NOMO-1 treated with dmso at 0.1 percent for 144 hours (cell line): Measurements from ENCODE around the gene TECTB.
"Not testable (repeated sequence)": the region's sequence is repeated elsewhere in the genome, so short reads cannot be mapped to it uniquely, and the experiment has no call there.

Experiments
- DNase-seq: peaks from one replicate; lab custom pipeline; 2025; ENCODE audit not compliant: unreplicated experiment; lab: John Stamatoyannopoulos, UW

TECTB gene

DNA sequence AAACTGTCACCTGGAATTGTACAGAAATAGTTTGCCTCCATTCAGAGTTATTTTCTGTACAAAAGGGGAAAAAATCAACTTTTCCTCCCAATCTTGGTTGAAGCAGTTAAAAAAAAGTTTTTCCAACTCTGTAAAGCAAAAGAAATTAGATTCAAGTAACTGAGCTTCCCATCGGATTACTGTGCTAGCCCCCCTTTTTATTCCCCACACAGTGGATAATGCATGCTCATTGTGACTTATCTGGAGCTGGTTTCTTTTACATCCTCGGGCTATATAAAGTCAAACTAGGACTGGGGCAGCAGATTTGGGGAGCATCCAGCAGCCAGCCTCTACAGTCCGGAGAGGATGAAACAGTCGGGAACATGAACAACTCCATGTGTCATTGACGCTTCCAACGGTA is at the start of gene TECTB:
TECTB (plus strand) TSS at position 301 of the 400 bp plus-strand sequence. CDS start 335 bp downstream, outside the sequence.
- no peak for DNase-seq

DNA sequence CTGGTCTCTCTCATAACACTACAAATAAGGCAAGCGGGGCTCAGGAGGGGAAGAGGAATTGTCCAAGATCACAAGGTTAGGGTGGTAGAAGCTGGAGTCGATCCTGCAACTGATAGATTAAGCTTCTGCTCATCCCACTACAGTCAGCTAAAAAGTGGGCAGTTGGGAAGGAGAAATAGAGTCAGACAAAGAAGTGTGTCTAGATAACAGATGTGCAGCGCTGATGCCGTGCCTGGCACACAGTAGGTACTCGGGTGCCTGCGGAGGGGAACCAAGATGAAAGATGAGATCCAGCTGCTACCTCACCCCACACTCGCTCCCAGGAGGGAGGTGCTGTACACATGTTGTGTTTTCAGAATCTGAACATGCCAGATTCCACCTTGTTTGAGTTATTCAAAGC is 48.1 kb upstream of the TECTB start:
- no peak for DNase-seq

DNA sequence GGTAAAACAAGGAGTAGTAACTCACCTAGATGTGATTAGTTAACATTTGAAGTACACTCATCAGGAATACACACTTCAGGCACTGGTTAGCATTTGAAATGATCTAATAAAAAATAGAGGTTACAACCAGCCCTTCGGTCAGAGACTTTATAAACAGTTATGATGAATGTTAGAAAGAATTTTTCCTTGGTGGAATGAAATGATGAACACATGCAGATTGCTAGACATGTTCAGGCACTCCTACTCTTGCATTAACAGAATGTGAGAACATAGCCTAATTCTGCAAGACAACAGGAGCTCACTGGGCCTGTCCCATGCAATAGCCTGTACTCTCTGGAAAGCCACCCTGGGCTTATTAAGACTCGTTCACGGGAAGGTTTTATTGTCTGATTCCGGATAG is 47.3 kb upstream of the TECTB start:
- DNase-seq, result no peak

GRCh38 chr10:112236486-112236885 is 46.7 kb upstream of the TECTB start:
- no peak for DNase-seq

DNA sequence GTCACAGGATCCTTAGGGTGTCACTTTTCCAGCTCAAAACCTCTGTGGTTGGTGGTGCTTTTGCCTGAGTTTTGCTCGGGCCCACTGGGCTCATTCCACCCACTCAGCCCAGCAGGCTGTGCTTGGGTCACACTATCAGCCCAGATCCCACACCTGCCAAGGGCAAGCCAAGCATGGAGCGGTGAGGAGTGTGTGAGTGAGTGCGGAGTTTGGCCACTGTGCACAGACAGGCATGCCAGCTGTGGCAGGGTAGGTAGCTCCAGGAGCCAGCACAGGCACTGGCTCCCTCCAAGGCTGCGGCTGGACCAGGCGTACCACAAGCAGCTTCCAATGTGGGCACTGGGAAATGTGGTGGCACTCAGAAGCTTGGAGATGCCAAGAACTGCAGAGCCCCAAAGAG is 43.9 kb upstream of the TECTB start:
- DNase-seq, result no peak

GRCh38 chr10:112240441-112240840 is 42.8 kb upstream of the TECTB start:
- DNase-seq, result no peak

- no peak for DNase-seq
Measured at GRCh38 chr10:112241651-112242341, 41.4 kb upstream of the TECTB start.

- DNase-seq, result no peak
Measured at GRCh38 chr10:112242769-112243168, 40.4 kb upstream of the TECTB start.

GRCh38 chr10:112243713-112244112 is 39.5 kb upstream of the TECTB start:
- peak; percentile 68 for DNase-seq

DNA sequence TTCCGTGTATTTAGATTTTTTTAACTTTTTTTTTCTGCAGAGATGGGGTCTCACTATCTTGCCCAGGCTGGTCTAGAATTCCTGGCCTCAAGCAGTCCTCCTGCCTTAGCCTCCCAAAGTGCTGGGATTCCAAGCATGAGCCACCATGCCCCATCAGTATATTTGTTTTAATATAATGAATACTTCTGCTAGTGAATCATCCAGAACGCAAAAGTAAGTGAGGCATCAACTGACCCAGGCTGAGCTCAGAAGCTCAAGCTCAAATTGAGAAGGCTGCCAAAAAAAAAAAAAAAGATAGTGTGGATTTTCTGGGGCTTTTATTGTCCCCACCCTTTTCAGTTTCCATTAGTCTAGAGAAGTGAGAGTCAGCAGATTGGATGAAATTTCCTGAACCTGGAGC is 39.0 kb upstream of the TECTB start:
- DNase-seq, result no peak

DNA sequence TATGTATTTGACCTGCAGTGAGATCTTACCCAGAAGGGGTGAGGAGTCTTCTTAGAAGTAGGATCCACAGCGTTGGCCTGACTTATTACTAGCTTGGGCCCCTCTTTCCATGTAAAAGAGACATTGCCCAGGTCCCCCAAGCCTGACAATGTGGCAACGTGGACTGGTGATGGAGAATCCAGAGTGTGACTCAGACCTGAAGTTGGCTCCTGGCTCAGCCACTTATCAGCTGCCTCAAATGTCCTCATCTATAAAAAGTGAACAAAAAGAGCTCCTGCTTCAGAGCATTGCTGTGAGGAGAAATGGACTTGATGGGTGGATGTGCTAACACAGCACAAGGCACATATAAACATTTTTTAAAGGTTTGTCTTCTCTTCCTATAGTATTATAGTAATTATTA is 35.4 kb upstream of the TECTB start:
- no peak for DNase-seq

DNA sequence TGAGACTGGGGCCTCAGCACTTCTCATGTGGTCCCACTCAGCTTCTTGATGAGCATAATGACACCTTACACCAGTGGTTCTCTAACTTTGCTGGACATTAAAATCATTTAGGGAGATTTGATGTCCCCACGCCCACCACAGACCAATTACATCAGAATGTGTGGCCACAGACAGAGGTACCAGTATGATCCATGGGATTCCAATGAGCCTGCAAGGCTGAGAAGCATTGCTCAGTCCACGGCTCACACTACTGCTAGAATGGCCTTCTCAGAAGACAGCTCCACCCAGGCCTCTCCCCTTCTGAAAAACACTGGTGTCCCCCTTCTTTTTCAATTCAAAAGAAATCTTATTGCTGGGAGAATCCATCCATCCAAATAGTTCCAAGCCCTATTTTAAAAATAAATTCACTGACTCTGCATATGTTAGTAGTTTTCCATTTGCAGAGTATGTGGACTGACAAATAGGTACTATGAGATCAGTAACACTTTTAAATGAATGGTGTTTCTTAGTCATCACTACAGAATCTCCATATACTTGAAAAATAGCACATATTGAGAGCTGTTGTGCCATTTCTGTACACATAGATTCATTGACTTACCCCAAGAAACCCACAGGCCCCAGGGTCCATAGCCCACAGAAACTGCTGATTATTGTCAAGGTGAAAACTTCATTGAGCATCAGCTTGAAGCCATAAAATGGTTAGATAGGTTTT is 34.5 kb upstream of the TECTB start:
- DNase-seq, result no peak

GRCh38 chr10:112249722-112250121 is 33.5 kb upstream of the TECTB start:
- DNase-seq, result no peak

GRCh38 chr10:112250555-112250954 is 32.6 kb upstream of the TECTB start:
- DNase-seq, result no peak

DNA sequence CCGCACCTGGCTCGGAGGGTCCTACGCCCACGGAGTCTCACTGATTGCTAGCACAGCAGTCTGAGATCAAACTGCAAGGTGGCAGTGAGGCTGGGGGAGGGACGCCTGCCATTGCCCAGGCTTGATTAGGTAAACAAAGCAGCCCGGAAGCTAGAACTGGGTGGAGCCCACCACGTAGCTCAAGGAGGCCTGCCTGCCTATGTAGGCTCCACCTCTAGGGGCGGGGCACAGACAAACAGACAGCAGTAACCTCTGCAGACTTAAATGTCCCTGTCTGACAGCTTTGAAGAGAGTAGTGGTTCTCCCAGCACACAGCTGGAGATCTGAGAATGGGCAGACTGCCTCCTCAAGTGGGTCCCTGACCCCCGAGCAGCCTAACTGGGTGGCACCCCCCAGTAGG is 32.0 kb upstream of the TECTB start:
- DNase-seq, result not testable (repeated sequence)

- DNase-seq, result no peak
Measured at GRCh38 chr10:112258407-112258806, 24.8 kb upstream of the TECTB start.

- DNase-seq, result no peak
Measured at GRCh38 chr10:112259688-112260087, 23.5 kb upstream of the TECTB start.

GRCh38 chr10:112260831-112261230 is 22.4 kb upstream of the TECTB start:
- no peak for DNase-seq

GRCh38 chr10:112261281-112261822 is 21.8 kb upstream of the TECTB start:
- DNase-seq, result no peak

DNA sequence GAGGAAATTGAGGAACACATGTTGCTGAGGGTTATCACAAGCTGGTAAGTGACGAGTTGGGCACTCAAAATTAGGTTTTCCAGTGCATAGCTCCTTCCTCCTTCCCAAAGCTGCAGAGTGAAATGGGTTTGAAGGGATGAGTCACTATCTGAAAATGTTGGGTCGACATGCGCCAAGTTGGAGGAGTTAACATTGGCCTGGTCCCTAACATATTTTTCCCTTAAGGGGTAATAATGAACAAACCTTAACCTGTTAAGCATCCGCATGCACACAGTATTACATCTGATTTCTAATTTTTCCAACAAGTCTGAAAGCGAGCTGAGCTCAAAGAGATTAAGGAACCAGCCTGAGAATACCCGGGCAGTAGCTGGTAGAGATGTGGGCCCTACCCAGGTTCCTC is 20.7 kb upstream of the TECTB start:
- DNase-seq, result no peak

DNA sequence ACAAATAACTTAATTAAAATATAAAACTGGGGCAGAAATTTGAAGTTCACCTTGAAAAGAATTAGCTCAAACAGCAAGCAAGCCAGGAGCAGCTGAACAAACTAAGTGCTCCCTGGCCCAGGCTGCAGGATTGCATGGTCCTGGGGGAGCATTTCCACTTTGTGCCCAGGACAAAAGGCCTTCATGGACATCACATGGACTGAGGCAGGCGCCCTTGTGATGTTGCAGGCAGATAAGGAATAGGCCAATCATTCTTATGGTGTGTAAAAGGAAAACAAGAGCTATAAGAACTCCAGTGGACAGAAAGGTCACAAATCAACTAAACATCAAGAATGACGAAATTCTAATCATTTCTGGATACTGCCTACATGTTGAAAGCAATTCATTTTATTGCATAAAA is 17.5 kb upstream of the TECTB start:
- no peak for DNase-seq

DNA sequence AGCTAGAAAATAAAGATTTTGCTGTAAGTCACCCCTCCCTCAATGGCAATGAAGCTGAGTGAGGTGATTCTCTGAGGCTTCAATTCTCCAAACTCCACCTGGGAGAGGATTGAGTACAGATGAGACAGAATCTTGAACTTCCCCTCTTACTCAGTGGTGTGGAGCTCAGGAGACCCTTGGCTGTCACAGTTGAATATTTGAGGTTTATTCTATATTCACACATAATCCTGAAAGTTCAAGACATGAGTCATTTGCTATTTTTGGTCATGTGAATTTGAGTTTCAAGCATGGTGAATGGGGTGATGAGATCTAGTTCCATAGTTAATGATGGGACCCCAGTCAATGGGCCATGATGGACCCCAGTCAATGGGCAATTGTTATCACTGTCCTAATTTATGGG is 13.9 kb upstream of the TECTB start:
- DNase-seq, result no peak
